Vagina (tissue), 2 donors: Measurements from ENCODE around the gene EVA1C. TPM values are rescaled to one million over a fixed set of nuclear protein-coding genes. Genes with fewer than 3 reads are reported as not detected.
"Not testable (repeated sequence)": the region's sequence is repeated elsewhere in the genome, so short reads cannot be mapped to it uniquely, and the experiment has no call there.

ENCODE experiments used
- DNase-seq, 2 donors: peaks; one replicate each; pipeline ENCODE4 v3.0.0-alpha.2; 2017; ENCODE audit errors: extremely low spot score in 2 of 2
- H3K27ac ChIP-seq: fragments of 200-600 bp; sonication (generic); one replicate; pipeline ENCODE4 v1.5.1; 2019
- H3K27me3 ChIP-seq: fragments of 200-600 bp; sonication (generic); one replicate; pipeline ENCODE4 v1.5.1; 2019
- H3K36me3 ChIP-seq, 2 donors: fragments of 200-600 bp; sonication (generic); one replicate each; pipeline ENCODE4 v1.5.1; 2017 to 2019
- H3K4me1 ChIP-seq: fragments of 200-600 bp; sonication (generic); one replicate; pipeline ENCODE4 v1.5.1; 2019
- H3K4me3 ChIP-seq, 2 donors: fragments of 200-600 bp; sonication (generic); 1 replicate in 1 of 2; 2 replicates in 1 of 2; pipeline ENCODE4 v1.5.1; 2016 to 2019
- H3K9me3 ChIP-seq: fragments of 200-600 bp; sonication (generic); one replicate; pipeline ENCODE4 v1.5.1; 2019
- CTCF ChIP-seq, 3 experiments: fragments of 450-650 bp in 2 of 3; fragments of 200-600 bp in 1 of 3; sonication (generic) in 1 of 3; IDR thresholded peaks; one replicate each; pipeline ENCODE4 v1.5.1; 2017 to 2019; ENCODE audit warnings: antibody characterized with exemption in 3 of 3, mild to moderate bottlenecking in 2 of 3, moderate library complexity in 2 of 3
- POLR2A ChIP-seq, 2 donors: fragments of 450-650 bp; IDR thresholded peaks; one replicate each; pipeline ENCODE4 v1.6.1; 2017; ENCODE audit warnings: antibody characterized with exemption in 2 of 2, mild to moderate bottlenecking in 2 of 2, moderate library complexity in 2 of 2
- POLR2AphosphoS5 ChIP-seq, 2 donors: sonication (generic); formaldehyde crosslinking; IDR thresholded peaks; one replicate each; pipeline ENCODE4 v1.9.0; 2017; ENCODE audit warnings: antibody characterized with exemption in 2 of 2, mild to moderate bottlenecking in 2 of 2, low read depth in 1 of 2; ENCODE audit not compliant: insufficient read depth in 1 of 2
- intact Hi-C: fragments of 100-400 bp; cut with DNase I; formaldehyde crosslinking; loops from one replicate; pipeline ENCODE4 v1.15.1; 2023
- total RNA-seq: library from RNA; depleted of rRNA; stranded (reverse); fragments of >200 nt; gene quantifications from one replicate; pipeline ENCODE4 v1.2.3, GENCODE V29; 2016

EVA1C gene
- total RNA-seq, 1 donor from 2014 or later = 66.5 TPM

GRCh38 chr21:32367158-32367557 lies 45.3 kb upstream of the EVA1C start:
- peaks cover 0 to 30% of the 10 kb centered on the region in 2 donors for H3K36me3 ChIP-seq
- no peak for DNase-seq
- TF ChIP-seq POLR2AphosphoS5 (IDR thresholded peaks at IDR 0.05; ENCODE audit: insufficient read depth in 1 of 2, low read depth in 1 of 2) = peak in 1 of 2 donors; percentile 76
- TF ChIP-seq CTCF (IDR thresholded peaks at IDR 0.05) = no peak
- peaks cover 37% of the 10 kb centered on the region for H3K4me1 ChIP-seq
- H3K4me3 ChIP-seq = no peak overlapping the region
- peak overlapping the region; percentile 87 for H3K27ac ChIP-seq
- intact Hi-C loops = no loop called here
- H3K9me3 ChIP-seq = no peaks in the 10 kb centered on the region
- no peaks in the 10 kb centered on the region for H3K27me3 ChIP-seq

GRCh38 chr21:32368386-32368785 lies 44.1 kb upstream of the EVA1C start:
- H3K36me3 ChIP-seq = peaks cover 0 to 21% of the 10 kb centered on the region in 2 donors
- H3K4me3 ChIP-seq = no peak overlapping the region
- H3K27ac ChIP-seq = peak overlapping the region; percentile 87
- intact Hi-C loops = no loop called here
- TF ChIP-seq CTCF (IDR thresholded peaks at IDR 0.05) (no peak), POLR2A (IDR thresholded peaks at IDR 0.05) (no peak), POLR2AphosphoS5 (IDR thresholded peaks at IDR 0.05; ENCODE audit: insufficient read depth in 1 of 2, low read depth in 1 of 2) (no peak)
- peaks cover 48% of the 10 kb centered on the region for H3K4me1 ChIP-seq
- no peaks in the 10 kb centered on the region for H3K9me3 ChIP-seq
- H3K27me3 ChIP-seq = no peaks in the 10 kb centered on the region
- DNase-seq = no peak

GRCh38 chr21:32368961-32369360 lies 43.5 kb upstream of the EVA1C start:
- H3K4me3 ChIP-seq, H3K9me3 ChIP-seq, DNase-seq, H3K27me3 ChIP-seq, intact Hi-C loops: not testable (repeated sequence)
- Histone ChIP-seq H3K4me1 (peaks cover 42% of the 10 kb centered on the region), H3K36me3 (peaks cover 0 to 21% of the 10 kb centered on the region in 2 donors), H3K27ac (peak overlapping the region; percentile 87)

- no peaks in the 10 kb centered on the region for H3K9me3 ChIP-seq
- H3K4me1 ChIP-seq = peaks cover 31% of the 10 kb centered on the region
- DNase-seq = no peak
- intact Hi-C loops = no loop called here
- H3K27me3 ChIP-seq = no peaks in the 10 kb centered on the region
- peak overlapping the region; percentile 87 for H3K27ac ChIP-seq
- no peak for TF ChIP-seq CTCF (IDR thresholded peaks at IDR 0.05)
- TF ChIP-seq POLR2AphosphoS5 (IDR thresholded peaks at IDR 0.05; ENCODE audit: insufficient read depth in 1 of 2, low read depth in 1 of 2) = no peak
- no peak for TF ChIP-seq POLR2A (IDR thresholded peaks at IDR 0.05)
- H3K4me3 ChIP-seq = no peak overlapping the region
- H3K36me3 ChIP-seq = peaks cover 0 to 22% of the 10 kb centered on the region in 2 donors
These were observed 41.3 kb upstream of the EVA1C start for GRCh38 chr21:32370998-32371766.

GRCh38 chr21:32371913-32372314 lies 40.6 kb upstream of the EVA1C start:
- no peaks in the 10 kb centered on the region for H3K9me3 ChIP-seq
- no peaks in the 10 kb centered on the region for H3K27me3 ChIP-seq
- TF ChIP-seq POLR2AphosphoS5 (IDR thresholded peaks at IDR 0.05; ENCODE audit: insufficient read depth in 1 of 2, low read depth in 1 of 2) = peak in 1 of 2 donors; percentile 77
- TF ChIP-seq CTCF (IDR thresholded peaks at IDR 0.05) = no peak
- TF ChIP-seq POLR2A (IDR thresholded peaks at IDR 0.05) = no peak
- peak overlapping the region; percentile 87 for H3K27ac ChIP-seq
- intact Hi-C loops = no loop called here
- peaks cover 31% of the 10 kb centered on the region for H3K4me1 ChIP-seq
- peaks cover 0 to 24% of the 10 kb centered on the region in 2 donors for H3K36me3 ChIP-seq
- peak in 1 of 2 donors; percentile 92 for DNase-seq
- no peak overlapping the region for H3K4me3 ChIP-seq
